ENCODE measurements around the gene AUTS2.
"Not testable (repeated sequence)": the region's sequence is repeated elsewhere in the genome, so short reads cannot be mapped to it uniquely, and the experiment has no call there.

AUTS2 gene

DNA sequence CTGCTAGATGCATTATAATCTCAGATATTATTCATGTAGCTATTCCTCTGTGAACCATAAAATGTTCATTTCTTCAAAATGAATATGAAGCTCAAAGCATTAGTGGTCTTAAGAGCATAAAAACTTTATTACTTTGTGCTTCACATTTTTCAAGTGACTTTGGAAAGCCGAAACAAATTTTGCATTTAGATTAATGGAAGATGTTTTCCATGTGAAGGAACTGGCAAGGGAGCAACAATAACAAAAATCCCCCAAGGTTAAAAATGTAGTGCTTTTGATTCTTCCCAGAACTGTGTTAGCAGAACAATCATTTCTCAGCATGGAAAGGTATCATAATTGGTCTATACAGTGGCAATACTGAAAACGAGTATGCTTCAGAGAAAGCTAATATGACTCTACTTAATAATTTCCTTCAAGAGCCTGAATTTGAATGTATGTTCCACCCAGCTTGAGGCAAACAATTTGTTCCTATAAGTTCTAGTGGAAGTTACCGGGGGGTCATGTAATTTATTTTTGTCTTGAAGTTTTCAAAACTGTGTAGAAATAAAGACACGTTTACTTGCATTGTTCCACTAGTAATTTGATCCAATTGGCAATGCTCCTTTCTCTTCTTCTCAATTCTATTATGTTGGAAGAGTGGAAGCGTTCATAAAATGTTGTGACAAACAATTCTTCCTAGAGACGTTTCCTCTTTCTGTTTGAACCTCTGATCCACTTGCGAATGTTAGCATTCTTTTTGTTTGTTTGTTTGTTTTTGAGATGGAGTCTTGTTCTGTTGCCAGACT is 665.4 kb downstream of the AUTS2 start:
- no peak overlapping the region for H3K4me3 ChIP-seq (replicated peaks in 1 of 2; ENCODE audit: low read depth in 2 of 2, low read length in 2 of 2)
- no peak for DNase-seq (ENCODE audit: low read depth in 2 of 2)
- TF ChIP-seq, protein P1, sequence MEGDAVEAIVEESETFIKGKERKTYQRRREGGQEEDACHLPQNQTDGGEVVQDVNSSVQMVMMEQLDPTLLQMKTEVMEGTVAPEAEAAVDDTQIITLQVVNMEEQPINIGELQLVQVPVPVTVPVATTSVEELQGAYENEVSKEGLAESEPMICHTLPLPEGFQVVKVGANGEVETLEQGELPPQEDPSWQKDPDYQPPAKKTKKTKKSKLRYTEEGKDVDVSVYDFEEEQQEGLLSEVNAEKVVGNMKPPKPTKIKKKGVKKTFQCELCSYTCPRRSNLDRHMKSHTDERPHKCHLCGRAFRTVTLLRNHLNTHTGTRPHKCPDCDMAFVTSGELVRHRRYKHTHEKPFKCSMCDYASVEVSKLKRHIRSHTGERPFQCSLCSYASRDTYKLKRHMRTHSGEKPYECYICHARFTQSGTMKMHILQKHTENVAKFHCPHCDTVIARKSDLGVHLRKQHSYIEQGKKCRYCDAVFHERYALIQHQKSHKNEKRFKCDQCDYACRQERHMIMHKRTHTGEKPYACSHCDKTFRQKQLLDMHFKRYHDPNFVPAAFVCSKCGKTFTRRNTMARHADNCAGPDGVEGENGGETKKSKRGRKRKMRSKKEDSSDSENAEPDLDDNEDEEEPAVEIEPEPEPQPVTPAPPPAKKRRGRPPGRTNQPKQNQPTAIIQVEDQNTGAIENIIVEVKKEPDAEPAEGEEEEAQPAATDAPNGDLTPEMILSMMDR (IDR thresholded peaks at IDR 0.05; ENCODE audit: low read depth, low read length) = no peak

DNA sequence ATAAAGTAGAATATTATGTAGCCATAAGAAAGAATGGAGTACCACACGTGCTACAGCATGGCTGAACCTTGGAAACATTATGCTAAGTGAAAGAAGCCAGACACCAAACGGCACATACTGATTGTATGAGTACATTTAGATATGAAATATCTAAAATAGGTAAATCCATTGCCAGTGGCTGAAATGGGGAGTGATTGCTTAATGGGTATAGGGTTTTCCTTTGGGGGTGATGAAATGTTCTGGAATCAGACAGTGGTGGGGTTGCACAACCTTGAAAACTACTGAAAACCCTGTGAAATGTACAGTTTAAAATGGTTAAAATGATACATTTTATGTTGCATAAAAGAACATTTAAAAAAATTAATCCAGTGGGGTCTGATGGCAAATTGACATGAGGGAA is 667.9 kb downstream of the AUTS2 start:
- TF ChIP-seq, protein P1 (IDR thresholded peaks at IDR 0.05; ENCODE audit: low read depth, low read length) = no peak
- no peak overlapping the region for H3K4me3 ChIP-seq (replicated peaks in 1 of 2; ENCODE audit: low read depth in 2 of 2, low read length in 2 of 2)
- peak in 1 of 2 donors; percentile 21 for DNase-seq (ENCODE audit: low read depth in 2 of 2)

DNA sequence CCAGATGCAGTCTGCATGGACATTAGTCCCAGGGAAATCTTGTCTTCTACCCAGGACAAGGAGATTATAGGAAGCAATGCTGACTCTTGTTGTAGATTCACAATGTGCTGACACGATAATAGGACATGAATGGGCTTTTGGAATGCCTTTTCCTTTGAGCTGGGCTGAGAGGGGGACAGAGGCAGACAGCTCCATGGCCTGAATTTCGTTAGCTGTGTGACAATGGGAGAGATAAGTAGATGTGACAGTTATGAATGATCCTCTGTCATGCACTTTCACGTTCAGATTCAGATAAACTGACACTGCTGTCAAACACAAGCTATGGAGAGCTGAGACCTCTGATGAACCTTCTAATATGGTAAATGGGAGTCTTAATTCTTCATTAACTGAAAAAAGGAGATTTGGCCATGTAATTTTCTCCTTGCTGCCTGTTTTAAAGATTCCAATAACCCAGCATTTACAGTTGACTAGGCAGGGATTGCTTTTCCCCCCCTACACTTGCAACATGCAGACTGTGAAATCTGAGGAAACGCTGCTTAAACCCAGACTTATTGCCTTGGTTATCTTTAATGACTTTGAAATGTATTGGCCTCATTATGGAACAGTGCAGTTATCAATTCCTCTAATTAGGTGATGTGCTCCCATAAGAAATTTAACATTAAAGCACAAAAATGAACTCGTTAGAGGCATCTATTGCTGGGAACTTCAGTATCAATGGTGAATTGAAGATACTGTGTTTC is 669.3 kb downstream of the AUTS2 start:
- no peak overlapping the region for H3K4me3 ChIP-seq (replicated peaks in 1 of 2; ENCODE audit: low read depth in 2 of 2, low read length in 2 of 2)
- TF ChIP-seq, protein P1 (IDR thresholded peaks at IDR 0.05; ENCODE audit: low read depth, low read length) = no peak
- no peak for DNase-seq (ENCODE audit: low read depth in 2 of 2)

DNA sequence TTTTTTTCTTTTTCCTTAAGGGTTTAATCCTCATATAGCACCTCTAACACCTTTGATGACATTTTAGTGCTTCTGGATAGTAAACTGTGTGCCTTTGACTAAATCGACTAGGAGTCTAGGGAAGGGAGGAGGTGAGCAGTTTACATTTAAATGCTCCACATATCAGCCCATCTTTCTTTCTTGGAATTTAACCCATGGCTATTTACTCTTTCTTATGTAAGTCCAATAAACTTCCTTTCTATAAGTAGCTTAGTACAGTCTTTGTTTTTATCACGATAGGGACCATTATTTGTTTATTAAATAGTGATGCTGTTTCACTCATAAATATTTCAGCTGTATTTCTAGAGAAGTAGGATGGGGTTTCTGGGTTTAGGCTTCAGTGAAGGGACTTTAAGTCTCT is 669.9 kb downstream of the AUTS2 start:
- no peak for DNase-seq (ENCODE audit: low read depth in 2 of 2)
- H3K4me3 ChIP-seq (replicated peaks in 1 of 2; ENCODE audit: low read depth in 2 of 2, low read length in 2 of 2) = no peak overlapping the region
- TF ChIP-seq, protein P1 (IDR thresholded peaks at IDR 0.05; ENCODE audit: low read depth, low read length) = no peak

DNA sequence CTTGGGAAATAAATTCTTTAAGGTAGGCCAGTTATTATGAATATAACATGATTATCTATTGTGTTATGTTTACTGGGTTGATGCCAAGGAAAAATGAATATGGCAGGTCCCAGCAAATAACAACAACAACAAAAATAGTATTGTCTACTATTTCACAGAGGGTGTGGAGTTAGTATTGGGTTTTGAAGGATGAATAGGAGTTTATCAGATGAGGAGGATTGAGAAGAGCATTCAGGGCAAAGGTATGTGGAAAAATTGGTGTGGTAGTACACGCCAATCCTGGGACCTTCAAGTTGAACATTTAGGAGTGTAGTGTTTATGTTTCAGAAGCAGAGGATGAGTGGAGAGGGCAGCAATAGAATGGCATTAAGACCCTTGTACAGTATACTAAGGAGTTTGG is 671.9 kb downstream of the AUTS2 start:
- no peak for DNase-seq (ENCODE audit: low read depth in 2 of 2)
- no peak overlapping the region for H3K4me3 ChIP-seq (replicated peaks in 1 of 2; ENCODE audit: low read depth in 2 of 2, low read length in 2 of 2)
- TF ChIP-seq, protein P1 (IDR thresholded peaks at IDR 0.05; ENCODE audit: low read depth, low read length) = no peak

DNA sequence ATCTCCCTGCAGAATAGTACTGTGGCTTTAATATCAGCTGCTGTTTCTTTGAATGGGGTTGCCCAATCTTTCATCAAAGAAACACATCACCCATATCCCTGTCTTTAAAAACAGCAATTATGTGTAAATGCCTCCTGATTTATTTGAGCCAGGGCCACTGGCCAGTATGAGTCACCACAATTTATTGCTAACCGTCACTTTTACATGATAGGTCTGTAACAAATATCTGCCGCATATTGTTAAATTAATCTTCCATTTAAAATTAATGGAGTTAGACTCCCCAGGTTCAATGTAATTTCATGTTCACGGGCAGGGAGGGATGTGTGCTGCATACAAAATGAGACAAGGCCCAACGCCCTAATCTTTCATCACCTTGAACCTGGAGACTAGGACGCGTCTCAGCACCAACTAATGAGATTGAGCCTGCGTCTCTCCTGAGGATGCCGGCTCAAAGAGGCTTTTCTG is 673.4 kb downstream of the AUTS2 start:
- H3K4me3 ChIP-seq (replicated peaks in 1 of 2; ENCODE audit: low read depth in 2 of 2, low read length in 2 of 2) = no peak overlapping the region
- TF ChIP-seq, protein P1 (IDR thresholded peaks at IDR 0.05; ENCODE audit: low read depth, low read length) = no peak
- DNase-seq (ENCODE audit: low read depth in 2 of 2) = no peak

DNA sequence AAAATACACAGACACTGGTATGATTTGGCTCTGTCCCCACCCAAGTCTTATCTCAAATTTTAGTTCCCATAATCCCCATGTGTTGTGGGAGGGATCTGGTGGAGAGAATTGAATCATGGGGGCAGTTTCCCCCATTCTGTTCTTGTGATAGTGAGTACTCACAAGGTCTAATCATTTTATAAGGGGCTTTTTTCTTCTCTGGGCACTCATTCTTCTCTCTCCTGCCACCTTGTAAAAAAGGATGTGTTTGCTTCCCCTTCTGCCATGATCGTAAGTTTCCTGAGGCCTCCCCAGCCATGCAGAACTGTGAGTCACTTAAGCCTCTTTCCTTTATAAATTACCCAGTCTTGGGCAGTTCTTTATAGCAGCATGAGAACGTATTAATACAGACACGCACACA is 677.3 kb downstream of the AUTS2 start:
- not testable (repeated sequence) for H3K4me3 ChIP-seq (replicated peaks in 1 of 2; ENCODE audit: low read depth in 2 of 2, low read length in 2 of 2); DNase-seq (ENCODE audit: low read depth in 2 of 2)
